SHP77 (cell line): ENCODE results near the gene FARP1.
"Not testable (repeated sequence)": the region's sequence is repeated elsewhere in the genome, so short reads cannot be mapped to it uniquely, and the experiment has no call there.

Source experiments
- DNase-seq, 2 experiments: peaks; one replicate each; lab custom pipeline; 2025; lab: John Stamatoyannopoulos, UW

The FARP1 gene

DNA sequence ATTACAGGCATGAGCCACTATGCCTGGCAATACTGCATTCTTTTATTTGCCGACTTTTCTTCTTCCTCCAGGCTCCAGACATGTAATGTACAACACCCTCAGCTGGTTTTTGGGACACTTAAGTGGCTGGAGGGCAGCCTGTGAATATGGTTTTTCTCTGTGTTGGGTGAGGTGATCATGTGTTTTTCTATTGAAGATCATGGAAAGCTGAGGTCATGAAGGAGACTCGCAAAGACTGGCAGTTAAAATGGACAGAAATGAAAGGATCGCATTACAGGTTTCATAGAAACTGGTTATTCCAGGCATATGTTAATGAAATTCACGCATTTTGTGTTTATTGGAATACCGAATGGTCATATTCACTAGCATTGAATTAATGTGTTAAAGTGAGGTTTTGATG is 119.4 kb downstream of the FARP1 start:
- DNase-seq, result no peak

DNA sequence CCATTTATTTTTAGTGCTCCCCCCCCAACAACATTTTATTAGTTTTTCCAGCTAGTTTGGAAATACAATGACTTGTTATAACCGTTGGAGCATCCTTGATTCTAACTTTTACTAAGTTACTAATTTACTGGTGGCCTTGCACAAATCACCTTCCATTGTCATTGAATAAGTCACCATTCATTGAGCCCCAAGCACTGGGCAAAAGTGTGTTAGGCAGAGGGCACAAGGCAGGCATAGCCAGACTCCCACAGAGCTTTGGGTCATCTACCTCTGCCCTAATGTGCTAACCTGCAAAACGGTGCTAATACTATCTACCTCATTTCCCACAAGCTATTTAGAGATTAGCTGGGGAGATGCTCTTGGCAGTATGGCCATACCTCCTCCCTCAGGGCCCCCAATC is 120.9 kb downstream of the FARP1 start:
- DNase-seq, result no peak

DNA sequence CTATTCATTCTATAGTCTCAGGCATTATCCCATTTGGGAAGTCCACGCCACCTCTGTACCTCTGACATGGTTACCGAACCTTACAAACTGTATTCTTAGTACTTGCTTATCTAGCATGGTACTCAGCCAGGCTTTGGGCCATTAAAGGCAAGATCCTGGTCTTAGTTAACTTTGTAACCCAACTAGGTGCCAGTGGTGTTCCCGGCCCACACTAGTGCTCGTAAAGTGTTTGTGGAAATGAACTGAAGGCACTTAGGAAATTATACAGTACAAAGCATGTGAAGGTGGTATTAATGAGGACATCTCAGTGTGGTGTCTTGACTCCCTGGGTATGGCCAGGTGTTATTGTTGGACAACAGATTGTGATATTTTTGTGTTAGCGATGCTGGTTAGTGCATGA is 122.0 kb downstream of the FARP1 start:
- DNase-seq, result no peak

DNA sequence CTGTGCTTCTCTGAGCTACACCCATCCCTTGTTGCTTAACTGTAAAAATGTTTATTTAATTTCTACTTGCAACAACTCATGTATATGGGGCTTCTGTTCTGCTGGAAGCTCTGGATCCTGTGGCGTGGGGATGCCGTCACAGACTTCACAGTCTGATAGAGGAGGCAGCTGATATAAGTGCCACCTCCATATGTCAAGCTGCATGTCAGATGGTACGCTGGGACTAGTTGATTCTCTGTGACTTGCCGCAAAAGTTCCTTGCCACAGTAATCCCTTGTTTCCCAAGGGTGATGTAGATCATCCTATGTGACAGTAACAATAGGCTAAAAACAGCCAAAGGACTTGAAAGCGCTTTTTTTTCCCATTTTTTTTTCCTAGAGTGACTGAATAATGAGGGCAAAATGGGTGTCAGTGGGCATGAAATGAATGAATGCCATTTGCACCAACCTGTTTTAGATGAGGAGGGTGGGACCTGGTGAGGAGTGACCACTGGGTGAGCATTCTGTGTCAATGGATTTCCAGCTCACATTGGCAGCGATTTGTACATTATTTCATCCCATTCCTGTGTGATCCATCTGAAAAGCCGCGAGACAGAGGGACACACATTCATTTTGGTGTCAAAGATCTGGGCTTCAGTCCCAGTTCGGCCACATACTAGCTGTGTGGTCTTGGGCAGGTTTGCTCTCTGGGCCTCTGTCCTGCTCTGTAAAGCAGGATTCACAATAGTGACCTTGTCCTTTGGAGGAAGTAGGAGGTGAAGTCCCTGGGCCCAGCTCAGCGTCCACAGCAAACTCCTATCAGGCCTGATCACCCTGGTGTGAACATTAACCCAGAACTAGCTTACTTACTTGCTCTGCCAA is 123.0 kb downstream of the FARP1 start:
- DNase-seq, result no peak

DNA sequence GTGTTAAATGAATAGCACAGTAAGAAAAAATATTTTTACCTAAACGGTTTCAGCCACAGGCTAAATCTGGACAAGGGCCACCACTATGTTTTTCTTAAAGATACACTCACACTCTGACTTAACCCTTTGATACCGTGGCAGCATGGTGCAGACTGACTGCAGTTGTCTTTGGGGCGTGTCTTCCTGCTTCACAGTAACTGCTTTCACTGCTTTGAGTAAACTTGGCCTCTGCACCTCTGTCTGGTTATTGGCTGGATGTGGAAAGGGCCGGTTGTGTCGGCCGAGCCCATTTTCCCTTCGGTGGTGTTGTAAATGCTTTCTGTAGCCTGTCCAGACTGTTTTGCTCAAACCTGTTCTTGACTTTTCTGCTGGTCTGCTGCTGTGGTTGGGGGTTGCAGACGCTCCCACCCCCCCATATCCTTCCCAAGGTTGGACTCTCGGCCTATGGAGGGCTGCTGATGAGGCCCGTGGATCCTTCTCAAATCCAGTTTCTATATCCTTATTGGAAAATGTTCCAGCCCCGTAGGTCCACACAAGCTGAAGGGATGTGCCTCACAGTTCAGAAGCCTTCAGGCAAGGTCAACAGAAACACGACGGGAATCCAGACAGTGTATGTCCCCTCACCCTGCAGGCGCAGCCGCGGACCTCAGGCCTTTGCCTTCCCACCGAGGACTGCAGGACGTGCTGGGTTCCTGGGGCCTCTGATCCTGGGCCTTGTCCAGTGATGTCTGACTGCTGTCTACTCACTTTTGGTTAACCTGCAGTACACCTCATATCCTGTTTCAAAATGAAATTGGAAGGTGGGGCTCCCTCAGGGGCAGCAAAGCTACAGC is 124.4 kb downstream of the FARP1 start:
- no peak for DNase-seq

DNA sequence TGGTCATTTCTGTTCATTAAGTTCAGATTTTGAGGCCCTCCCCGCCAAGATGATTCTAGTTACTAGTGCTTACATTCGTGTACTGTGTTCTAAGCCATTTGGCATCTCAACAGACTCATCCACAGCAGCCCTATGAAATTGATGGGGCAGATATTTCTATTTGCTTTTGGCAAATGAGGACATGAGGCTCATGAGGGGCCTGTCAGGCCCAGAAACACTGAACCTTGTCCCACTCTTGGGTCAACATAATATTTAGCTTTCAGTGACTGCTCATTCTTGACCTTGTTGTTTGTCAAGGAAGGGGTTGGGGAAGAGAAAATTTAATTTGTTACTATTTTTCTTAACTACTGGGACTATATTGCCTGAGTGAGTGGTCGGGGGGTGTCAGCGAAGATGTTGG is 126.5 kb downstream of the FARP1 start:
- no peak for DNase-seq

DNA sequence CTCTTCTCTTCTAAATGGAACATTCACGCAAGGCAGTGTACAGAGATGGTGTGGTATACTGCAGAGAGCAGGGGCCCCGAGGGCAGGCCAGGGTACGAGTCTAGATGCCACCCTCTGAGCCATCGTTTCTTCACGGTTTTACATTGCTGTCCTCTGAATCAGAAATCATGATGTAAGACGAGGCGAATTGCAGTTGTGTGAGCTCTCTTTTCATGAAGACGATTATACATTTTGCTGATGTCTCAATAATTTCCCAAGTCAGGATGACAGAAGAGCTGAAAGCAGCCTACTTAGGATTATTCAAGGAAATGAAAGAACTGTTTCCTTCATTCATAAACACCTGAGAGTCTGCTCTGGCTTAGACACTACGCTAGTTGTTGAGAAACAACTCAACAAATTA is 127.9 kb downstream of the FARP1 start:
- no peak for DNase-seq

DNA sequence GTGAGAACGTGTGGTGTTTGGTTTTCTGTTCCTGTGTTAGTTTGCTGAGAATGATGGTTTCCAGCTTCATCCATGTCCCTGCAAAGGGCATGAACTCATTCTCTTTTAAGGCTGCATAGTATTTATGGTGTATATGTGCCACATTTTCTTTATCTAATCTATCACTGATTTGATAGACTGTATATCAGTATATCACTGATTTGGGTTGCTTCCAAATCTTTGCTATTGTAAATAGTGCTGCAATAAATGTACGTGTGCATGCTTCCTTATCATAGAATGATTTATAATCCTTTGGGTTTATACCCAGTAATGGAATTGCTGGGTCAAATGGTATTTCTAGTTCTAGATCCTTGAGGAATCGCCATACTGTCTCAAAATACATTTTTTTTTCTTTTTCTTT is 128.8 kb downstream of the FARP1 start:
- DNase-seq, result not testable (repeated sequence)

DNA sequence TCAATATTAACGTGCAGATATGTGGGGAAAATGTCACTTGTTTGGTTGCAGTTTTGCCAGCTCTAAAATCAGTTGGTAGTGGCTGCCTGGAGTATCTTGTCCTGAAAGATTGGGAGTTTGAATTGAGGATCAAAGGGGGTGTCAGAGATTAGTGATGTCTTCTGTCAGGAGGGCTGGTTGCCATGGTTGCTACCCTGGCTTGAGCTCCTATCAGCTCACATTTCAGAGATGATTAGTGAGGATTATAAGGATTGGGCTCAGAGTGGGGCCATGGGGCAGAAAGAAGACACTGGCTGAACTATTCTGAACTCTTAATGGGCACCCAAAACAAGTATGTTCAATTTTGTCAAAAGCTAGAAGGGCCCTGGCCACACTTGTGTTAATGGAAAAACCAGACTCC is 129.7 kb downstream of the FARP1 start:
- DNase-seq, result no peak

DNA sequence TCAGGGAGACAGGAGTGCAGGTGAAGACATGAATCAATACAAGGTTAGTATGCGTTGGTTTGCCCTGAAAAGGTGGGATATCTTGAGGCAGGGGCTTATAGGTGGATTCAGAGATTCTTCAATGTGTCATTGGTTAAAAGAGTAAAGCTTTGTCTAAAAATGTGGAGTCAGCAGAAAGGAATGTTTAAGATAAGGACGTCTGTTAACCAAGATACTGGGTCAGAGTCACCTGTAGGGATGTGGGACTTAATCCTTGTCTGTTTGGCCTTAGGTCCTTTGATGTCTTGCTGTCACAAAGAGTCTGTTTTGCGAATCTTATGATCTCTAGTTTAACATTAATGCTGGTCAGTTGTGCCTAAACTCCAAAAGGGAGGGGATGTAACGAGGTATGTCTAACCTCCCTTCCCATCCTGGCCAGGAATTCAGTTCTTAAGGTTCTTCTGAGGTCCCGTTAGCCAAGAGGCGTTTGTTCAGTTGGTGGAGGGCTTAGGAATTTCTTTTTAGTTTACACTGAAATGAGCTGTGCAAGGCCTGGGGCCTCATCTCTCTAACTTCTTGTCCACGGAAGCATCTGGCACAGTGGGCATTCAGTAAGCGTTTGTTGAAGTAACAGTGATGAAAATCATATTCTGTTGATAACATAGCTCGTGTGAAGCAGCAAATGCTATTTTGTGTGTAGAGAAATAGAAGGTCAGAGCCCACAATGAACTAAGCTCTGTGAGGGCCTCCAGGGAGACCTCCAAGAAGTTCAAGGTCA is 130.4 kb downstream of the FARP1 start:
- no peak for DNase-seq

DNA sequence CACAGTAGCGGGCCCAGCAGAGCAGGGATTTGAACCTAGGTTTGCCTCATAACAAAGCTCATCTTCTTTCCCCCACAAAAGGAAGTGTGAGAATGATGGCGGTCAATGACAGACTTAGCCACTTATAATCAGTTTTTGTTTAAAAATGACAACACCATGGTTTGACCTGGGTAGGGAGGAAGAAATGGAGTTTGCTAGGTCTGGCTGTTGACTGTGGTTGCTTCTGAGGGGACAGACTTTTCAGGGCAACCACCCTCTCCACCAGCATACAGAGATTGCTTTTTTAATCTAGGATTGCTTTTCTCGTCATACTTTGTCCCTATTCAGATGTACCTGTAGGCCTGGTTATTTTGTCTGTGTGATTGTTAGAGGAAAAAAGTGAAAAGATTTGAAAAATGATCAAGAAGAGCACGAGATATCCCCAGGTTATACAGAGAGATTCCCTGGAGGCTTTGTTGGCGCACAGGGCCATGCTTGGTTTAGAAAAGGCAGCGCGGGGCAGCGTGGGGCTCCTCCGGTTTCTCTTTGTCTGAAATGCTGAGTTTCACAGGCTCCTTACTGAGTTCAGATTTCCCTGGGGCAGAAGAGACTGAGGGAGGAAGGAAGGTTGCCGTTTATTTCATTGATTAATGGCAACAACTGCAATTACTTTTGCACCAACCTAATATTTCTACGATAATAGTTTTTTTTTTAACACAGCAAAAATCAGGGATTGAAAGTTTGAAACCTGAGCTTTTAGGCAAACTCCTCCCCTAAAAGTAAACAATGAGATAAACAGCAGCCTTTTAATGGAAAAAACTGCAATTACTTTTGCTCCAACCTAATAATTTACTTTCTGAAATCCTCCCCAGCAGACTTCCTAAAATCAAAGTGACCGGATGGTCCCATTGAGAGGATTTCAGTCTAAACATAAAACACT is 131.2 kb downstream of the FARP1 start:
- DNase-seq, result no peak

DNA sequence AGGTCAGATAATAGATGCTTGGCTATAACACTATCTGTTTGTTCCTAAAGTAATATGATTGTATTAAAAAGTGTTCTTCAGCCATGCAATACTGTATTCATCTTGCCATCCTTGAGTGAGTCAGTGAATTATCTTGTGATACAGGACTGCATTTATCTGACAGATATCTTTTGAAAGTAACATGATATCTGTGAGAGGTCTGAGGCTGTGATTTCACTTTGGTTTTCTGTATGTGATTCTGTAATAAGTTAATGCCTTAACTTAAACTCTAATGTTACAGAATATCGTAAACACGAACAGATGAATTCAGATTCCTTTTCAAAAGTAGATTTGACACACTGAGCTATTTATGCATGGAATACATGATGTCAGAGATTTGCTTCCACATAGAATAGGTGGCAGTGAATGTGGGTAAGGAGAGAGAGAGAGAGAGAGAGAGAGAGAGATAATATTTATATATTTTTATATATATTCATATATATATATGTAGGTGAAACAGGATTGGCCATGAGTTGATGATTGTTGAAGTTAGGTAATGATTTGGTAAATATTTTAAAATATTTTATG is 132.1 kb downstream of the FARP1 start:
- no peak for DNase-seq

DNA sequence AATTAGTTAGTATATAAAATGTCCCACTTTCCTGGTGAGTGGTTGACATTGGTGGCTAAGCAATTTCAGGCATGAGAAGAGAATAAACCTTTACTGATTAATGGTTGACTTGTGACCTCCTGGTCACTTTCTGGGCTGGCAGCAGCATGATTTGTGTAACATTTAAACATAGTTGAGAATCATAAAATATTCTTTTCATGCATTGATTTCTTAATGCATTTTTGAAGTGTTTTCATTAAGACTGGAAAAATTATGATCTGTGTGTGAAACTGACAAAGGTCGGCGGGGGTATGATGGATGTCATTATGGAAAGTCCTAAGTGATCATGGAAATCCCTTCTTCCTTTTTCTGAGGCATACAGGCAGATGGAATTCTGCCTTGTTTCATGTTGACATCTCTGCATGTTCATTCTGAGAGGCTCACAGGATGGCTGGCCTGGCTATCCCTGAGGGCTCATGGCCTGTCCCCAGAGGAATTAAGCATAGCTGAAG is 132.8 kb downstream of the FARP1 start:
- no peak for DNase-seq

DNA sequence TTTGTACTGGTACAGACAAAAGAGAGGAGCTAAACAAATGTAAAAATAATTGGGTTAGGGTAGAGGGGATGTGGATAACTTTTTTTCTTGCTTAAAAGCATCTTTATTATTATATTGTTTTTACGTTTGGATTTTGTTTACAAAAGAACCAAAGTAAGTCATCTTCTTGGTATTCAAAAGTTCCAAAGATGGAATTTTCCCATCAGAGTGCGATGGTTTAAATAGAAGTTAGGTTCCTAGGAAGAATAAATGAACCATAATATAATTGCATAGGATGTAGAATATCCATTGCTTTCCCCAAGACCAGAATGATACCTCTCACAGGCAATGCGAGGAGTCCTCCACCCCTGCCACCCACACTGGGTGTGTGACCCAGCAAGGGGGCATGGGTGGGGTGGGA is 133.6 kb downstream of the FARP1 start:
- DNase-seq, result no peak

DNA sequence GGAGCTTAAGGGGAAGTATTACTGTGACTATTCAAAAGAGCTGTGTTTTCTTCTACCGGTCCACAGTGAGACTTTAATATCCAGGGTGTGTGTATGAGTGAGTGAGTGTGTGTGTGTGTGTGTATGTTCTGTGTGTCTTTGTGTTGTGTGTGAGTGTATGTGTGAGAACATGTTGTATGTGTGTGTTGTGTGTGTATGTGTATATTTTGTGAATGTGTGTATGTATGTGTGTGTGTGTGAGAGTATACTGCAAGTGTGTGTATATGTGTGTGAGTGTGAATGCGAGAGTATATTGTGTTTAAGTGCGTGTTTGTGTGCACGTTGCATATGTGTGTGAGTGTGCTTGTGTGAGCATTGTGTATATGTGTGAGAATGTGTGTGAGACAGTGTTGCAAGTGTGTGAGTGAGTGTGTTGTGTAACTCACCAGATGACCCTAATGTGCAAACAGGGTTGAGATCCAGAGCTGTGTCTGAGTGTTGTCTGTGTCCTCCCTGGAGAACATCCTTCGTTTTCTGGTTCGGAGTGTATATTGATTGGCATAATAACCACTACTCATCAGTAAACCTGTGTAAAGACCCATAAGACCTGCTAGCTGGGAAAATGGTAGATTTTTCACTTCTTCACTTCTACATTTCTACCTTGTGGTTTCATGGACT is 135.3 kb downstream of the FARP1 start:
- DNase-seq, result no peak

DNA sequence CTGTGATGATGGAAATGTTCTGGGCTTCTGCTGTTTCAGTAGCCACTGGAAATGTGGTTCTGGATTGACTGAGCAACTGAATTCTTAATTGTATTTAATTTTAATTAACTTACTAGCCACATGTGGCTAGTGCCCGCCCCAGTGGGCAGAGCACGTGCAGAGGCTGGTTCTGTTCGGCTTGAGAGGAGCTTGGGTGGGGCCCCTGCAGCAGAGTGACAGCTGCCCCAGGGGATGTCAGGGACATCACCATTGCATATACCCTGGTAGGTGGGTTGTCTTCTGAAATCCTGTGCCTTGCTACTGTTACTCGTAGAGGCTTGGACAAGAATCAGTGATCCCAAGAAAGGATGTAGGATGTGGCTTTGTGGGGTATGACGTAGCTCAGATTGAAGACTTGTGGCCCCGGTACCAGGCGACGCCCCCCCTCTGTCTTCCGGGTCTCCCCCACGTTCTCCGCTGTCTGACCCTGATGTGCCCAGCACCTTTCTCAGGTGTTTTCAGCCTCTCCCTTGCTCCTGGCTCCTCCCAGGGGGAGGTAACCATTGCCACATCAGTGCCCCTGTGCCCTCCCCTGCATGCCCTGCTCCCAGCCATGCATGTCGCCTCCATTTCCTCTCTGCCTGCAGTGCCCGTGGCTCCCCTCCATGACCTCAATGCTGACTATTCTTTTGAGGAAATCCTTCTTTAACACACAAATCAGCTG is 136.7 kb downstream of the FARP1 start:
- DNase-seq, result no peak

DNA sequence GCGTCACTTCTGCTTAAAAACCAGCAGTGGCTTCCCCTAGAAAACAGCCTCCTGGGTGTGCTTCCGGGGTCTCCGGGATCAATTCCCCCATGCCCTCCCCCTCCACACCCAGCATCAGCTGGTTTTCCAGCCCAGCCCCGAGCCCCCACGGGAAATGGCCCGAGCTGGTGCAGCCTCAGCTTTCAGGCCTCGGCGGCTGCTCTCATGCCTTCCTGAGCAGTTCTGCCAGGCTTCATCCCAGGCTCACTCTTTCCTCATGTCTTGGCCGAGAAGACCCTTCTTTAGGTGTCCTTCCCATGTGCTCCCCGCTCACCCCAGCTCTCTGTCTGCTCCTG is 137.2 kb downstream of the FARP1 start:
- no peak for DNase-seq

DNA sequence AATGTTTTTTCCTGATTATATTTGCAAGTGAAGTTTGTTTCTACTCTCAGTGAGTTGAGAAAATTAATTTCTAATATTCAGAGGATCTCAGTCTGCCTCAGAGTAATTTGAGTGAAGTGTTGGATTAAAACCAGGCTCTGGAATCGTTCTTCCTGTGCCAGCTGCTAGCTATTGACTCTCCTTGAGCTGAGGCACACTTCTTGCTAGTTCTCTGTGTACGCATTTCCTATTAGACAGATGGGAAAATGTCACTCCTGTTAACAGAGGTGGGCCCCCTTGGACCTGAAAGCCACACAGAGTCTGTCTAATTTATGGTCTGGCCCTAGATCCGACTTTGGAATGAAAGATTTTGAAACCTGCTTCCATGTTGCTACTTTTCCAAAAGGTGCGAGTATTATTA is 141.8 kb downstream of the FARP1 start:
- peak; percentile 54 to 66 for DNase-seq

DNA sequence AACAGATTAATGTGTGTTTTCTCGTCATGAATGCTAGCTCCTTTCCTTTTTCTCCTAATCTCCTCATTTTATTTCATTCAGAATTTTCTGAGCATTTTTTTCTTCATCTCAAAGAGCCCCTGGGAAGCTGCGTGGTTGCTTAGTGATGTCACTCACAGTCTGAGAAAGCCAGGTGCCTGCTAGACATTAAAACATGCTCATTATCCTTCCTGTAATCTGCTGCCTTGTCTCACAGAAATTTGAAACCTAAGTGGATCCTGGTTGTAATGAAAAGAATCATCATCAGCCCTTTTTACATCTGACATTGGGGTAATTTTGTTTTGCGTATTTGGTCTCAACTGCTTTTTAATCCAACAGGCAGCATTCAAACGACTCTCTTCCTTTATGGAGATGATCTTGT is 142.4 kb downstream of the FARP1 start:
- peak; percentile 79 to 81 for DNase-seq
